ENCODE results near the gene ILDR2. TPM values are rescaled to one million over a fixed set of nuclear protein-coding genes. Genes with fewer than 3 reads are reported as not detected.
A peak's percentile ranks its signal among the peaks of the same experiment; 100 is the strongest.

The ILDR2 gene
- total and polyA plus RNA-seq, 9 of the 15 experiments (the other 6 are each of a cell fraction or from before 2014, with no cell fraction given): 0.03 to 0.31 (median 0.18) TPM; not detected in 2

- TF ChIP-seq CHD7 (IDR thresholded peaks at IDR 0.05; ENCODE audit: low read depth, low read length): no peak
- TF ChIP-seq CHD2 (IDR thresholded peaks at IDR 0.05; ENCODE audit: low read depth, low read length): 0 out of 2 replicates have a peak, but pooled peaks have one; percentile 32
- TF ChIP-seq SP1 (CRISPR knock-in tag; IDR thresholded peaks at IDR 0.05): peak; percentile 95
- no peak for TF ChIP-seq HBP1 (CRISPR knock-in tag; IDR thresholded peaks at IDR 0.05)
- no peak for TF ChIP-seq ZNF77 (CRISPR knock-in tag; IDR thresholded peaks at IDR 0.05)
- no peak; the same call in 1 of the 2 replicates for TF ChIP-seq BRD4 (IDR thresholded peaks at IDR 0.05)
- TF ChIP-seq TAF9B (IDR thresholded peaks at IDR 0.05; ENCODE audit: partially characterized antibody): peak; percentile 61
- no peak for TF ChIP-seq NR2F6 (CRISPR knock-in tag; IDR thresholded peaks at IDR 0.05)
- peak; percentile 57; the same call in 1 of the 2 replicates for TF ChIP-seq E2F3 (CRISPR knock-in tag; IDR thresholded peaks at IDR 0.05)
- no peak for TF ChIP-seq NFYB (IDR thresholded peaks at IDR 0.05; ENCODE audit: extremely low read depth, insufficient read length)
- peak; percentile 89 for TF ChIP-seq TAF7 (tag; IDR thresholded peaks at IDR 0.05)
- TF ChIP-seq OTX1 (CRISPR knock-in tag; IDR thresholded peaks at IDR 0.05): no peak
- no peak for TF ChIP-seq ZNF280B (CRISPR knock-in tag; IDR thresholded peaks at IDR 0.05)
- peak; percentile 65 for TF ChIP-seq HCFC1 (IDR thresholded peaks at IDR 0.05; ENCODE audit: low read depth, low read length)
These were observed 99.4 kb downstream of the ILDR2 start, which contains the start of gene TADA1 (continued) for GRCh38 chr1:166875734-166876539.

Data from K562 (cell line).